Islet precursor cell (in vitro differentiated cells): ENCODE data around the gene SIK2.

ENCODE experiments used
- DNase-seq: peaks from one replicate; pipeline ENCODE4 v3.0.0-alpha.2; 2018

SIK2 gene

GRCh38 chr11:111601979-111602864, at the start of gene SIK2:
TSS of gene SIK2 (plus strand) at chr11:111602449. CDS start at chr11:111602564, 115 bp downstream.
- DNase-seq = peak; percentile 99

- DNase-seq = no peak
Observed at GRCh38 chr11:111554532-111554931, 47.7 kb upstream of the SIK2 start.

- DNase-seq = no peak
Observed at GRCh38 chr11:111555255-111555654, 47.0 kb upstream of the SIK2 start.

DNA sequence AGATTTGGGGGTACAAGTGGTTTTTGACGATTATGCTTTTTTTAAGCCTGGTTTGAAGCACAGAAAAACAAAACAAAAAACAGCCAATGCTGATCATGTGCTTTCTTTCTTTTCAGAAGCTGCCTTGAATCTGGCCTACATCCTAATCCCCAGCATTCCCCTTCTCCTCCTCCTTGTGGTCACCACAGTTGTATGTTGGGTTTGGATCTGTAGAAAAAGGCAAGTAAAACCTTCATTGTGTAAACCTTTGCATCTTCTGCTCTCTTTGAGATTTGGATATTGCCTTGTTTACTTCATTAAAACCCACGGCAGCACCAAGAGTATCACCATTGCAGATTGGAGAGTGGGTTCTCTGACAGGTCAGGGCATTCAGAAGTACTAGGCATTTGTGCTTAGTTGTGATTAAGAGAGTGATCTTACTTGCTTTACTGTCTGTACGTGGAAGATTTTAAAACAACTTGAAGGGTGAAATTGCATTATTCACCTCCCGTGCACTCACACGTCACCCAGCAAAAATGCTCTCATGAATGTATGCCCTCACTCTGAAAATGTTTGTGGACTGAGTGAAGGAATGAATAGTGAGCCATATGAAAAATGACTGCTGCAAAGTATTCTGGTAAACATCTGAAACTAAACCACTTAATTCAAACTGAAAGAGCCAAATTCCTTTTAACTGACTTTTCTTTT, 44.7 kb upstream of the SIK2 start:
- DNase-seq = no peak

- no peak for DNase-seq
Observed at GRCh38 chr11:111559800-111560464, 42.3 kb upstream of the SIK2 start.

DNA sequence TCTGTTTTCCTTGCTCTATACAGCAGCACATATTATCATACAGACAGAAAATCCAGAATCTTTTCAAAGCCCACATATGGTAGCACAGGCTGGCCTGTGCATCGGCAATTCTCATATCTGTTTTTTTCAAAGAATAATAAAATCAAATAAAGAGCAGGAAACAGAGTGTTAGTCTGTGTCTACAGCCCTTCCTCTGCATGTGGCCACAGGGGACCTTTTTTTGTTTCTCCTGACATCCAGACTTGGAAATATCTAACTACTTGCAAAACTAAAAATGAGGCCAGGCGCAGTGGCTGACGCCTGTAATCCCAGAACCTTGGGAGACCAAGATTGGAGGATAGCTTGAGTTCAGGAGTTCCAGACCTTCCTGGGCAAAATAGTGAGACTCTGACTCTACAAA, 41.4 kb upstream of the SIK2 start:
- no peak for DNase-seq

DNA sequence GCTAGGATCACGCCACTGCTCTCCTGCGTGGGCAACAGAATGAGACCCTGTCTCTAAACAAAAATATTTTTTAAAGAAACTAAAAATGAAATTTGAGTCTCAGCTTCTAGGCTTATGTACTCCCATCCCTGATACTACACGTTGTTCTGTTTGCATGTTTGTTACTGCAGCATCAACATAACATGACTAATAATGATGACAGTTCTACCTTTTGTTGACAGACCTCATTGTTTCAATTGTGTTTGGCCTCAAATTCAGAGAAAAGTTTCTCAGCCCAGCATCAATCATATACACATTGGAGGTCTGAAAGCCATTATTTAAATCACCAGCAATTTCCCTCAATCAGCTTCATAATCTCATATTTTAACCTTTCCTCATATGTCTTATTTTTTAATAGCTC, 40.9 kb upstream of the SIK2 start:
- no peak for DNase-seq

GRCh38 chr11:111561791-111562325, 40.4 kb upstream of the SIK2 start:
- peak; percentile 78 for DNase-seq

- no peak for DNase-seq
Observed at GRCh38 chr11:111562692-111563389, 39.4 kb upstream of the SIK2 start.

DNA sequence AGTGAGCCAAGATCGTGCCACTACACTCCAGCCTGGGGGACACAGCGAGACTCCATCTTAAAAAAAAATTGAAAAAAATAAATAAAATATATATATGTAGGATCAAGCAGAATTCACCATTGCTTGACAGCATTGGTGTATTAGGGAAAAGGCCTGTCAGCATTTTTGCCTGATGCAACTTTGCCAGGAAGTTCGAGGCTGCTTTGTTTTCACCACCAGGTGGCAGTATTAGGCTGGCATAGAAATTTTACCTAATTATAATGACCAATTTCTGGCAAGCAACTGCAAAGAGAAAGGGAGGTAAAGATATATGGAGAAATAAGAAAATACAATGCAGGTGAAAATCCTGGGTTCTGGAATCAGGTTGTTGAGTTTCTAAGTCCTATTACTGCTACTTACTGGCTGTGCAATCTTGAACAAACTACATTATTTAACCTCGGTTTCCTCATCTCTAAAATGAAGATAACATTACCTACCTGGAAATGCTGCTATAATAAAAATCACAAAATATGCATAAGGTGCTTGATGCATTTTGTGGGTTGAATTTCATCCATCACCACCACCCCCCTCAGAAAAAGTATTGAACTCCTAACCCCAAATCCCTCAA, 37.0 kb upstream of the SIK2 start:
- DNase-seq = peak; percentile 72

DNA sequence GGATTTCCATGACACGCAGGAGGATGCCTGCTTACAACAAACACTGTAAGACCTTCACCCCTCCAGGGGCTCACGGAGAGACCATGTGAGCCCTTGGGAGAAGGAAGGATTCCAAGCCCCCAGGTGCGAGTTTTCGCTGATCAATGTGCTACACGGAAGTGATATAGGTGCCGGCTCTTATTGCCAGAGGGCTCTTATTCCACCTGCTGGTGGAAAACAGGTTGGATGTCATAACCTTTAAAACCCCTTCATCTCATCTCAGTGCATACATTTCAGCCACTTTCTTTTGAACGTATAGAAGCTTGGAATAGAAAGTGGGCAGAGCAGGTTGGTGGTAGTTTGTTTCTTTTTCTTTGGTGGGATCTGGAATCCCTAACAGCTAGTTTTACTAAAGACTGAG, 35.9 kb upstream of the SIK2 start:
- no peak for DNase-seq

- no peak for DNase-seq
Observed at GRCh38 chr11:111569476-111569875, 32.8 kb upstream of the SIK2 start.

GRCh38 chr11:111570796-111571195, 31.5 kb upstream of the SIK2 start:
- no peak for DNase-seq

GRCh38 chr11:111571829-111572501, 30.3 kb upstream of the SIK2 start:
- DNase-seq = no peak

GRCh38 chr11:111572581-111572980, 29.7 kb upstream of the SIK2 start:
- no peak for DNase-seq

- no peak for DNase-seq
Observed at GRCh38 chr11:111573821-111574249, 28.4 kb upstream of the SIK2 start.

DNA sequence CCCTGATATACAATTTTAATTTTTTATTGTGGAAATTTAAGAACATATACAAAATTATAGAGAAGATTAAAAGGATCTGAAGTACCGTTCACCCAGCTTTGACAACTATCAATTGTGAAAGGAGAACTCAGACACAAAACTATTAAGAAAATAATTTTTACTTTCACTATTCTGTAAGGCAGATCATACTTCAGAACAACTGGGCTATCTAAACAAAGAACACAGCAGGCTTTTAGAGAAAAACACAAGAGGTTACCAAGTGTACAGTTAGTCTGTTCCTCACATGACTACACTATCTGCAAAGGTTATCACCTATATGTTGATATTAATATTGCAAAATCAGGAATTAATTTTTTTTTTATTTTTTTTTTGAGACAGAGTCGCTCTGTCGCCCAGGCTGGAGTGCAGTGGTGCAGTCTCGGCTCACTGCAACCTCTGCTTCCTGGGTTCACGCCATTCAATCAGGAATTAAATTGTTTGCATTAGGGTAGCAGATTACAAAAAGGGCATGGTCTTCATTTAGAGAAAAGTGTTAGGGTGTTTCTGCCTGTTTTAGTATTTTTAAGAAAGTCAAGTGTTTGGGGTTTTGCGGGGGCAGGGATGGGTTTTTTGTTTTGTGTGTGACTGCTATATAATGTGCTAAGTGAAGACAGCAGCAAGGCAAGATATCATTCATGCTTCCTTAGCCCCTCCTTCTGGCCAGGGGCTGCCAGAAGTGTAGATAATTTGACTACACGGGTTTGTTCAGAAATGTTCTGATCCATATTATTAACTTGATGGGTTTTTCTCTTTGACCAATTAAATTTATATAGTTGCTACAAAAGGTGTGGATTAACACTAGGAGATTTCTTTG, 27.6 kb upstream of the SIK2 start:
- DNase-seq = no peak

- no peak for DNase-seq
Observed at GRCh38 chr11:111575740-111576139, 26.5 kb upstream of the SIK2 start.

DNA sequence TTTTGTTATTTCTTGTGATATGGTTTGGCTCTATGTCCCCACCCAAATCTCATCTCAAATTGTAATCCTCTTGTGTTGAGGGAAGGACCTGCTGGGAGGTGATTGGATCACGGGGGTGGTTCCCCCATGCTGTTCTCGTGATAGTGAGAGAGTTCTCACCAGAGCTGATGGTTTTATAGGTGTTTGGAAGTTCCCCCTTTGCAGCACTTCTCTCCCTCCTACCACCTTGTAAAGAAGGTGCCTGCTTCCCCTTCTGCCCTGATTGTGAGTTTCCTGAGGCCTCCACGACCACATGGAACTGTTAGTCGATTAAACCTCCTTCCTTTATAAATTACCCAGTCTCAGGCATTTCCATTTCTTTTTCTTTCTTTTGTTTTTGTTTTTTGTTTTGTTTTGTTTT, 24.4 kb upstream of the SIK2 start:
- no peak for DNase-seq

DNA sequence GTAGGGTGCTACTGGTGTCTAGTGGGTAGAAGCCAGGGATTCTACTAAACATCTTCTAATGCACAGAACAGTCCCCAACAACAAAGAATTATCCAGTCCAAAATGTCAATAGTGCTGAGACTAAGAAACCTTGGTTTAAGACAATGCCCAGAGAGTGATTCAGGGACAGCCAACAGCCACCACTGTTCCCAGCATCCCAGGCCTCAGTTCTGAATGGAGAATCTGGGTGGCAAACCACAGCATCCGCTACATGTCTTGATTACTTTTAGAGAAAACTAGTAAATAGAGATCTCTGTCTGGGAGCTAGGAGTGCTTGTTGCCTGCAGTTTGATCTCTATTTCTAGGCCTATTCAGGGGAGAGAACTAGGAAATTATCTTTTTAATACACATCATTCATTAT, 20.9 kb upstream of the SIK2 start:
- no peak for DNase-seq

DNA sequence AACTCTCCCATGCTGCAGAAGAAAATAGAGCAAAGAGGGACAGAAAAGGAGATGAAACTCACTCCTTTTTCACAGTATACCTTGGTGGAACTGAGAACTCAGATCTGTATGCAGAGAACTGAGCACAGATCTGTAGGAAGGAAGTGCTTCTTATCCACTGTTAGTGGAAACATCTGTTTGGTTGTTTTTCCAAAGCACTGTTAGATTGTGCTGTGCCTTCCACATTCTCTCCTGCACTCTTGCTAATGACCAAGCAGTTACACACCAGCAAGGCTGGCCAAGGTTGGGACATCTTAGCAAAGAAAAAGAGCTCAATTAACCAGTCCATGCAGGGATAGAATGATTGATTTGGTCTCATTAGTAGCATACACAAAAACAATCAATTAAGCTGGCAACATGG, 20.1 kb upstream of the SIK2 start:
- DNase-seq = no peak
